ENCODE data around the gene USP12.
"Not testable (repeated sequence)": the region's sequence is repeated elsewhere in the genome, so short reads cannot be mapped to it uniquely, and the experiment has no call there.

USP12 gene

GRCh38 chr13:27171244-27171826 lies at the start of gene USP12:
Gene USP12, minus strand, starts transcription at chr13:27171811. Its CDS starts 172 bp downstream, at chr13:27171639.
- peaks cover 0 to 39% (median 23%) of the 10 kb centered on the region in 4 donors for H3K4me1 ChIP-seq
- peak in 1 of 2 donors; percentile 67 for DNase-seq
- no peaks in the 10 kb centered on the region for H3K36me3 ChIP-seq
- TF ChIP-seq CTCF (IDR thresholded peaks at IDR 0.05) = no peak
- peak within 1 kb of the TSS; percentile 86 to 93 for H3K27ac ChIP-seq
- peak within 1 kb of the TSS; percentile 67 to 72 for H3K4me3 ChIP-seq
- H3K9me3 ChIP-seq = no peaks in the 10 kb centered on the region
- intact Hi-C loops (cut with DNase I; ENCODE audit: low total_unique reads) = loop anchor here (5.0 to 10.0 kb wide), 4 partner anchors 81 to 451 kb away; partner anchors contain the start of genes LNX2, POLR1D, RASL11A and RPL21
- H3K27me3 ChIP-seq = no peaks in the 10 kb centered on the region

- DNase-seq = no peak
- Histone ChIP-seq H3K4me3 (no peak overlapping the region), H3K9me3 (no peaks in the 10 kb centered on the region), H3K27me3 (no peaks in the 10 kb centered on the region), H3K27ac (no peak overlapping the region), H3K4me1 (no peaks in the 10 kb centered on the region), H3K36me3 (no peaks in the 10 kb centered on the region)
- no peak for TF ChIP-seq CTCF (IDR thresholded peaks at IDR 0.05)
- intact Hi-C loops (cut with DNase I; ENCODE audit: low total_unique reads) = no loop called here
Measured at GRCh38 chr13:27219611-27220010, 48.0 kb upstream of the USP12 start.

GRCh38 chr13:27218861-27219260 lies 47.2 kb upstream of the USP12 start:
- H3K27ac ChIP-seq; H3K4me3 ChIP-seq; DNase-seq; H3K4me1 ChIP-seq; H3K36me3 ChIP-seq; H3K9me3 ChIP-seq; H3K27me3 ChIP-seq; intact Hi-C loops (cut with DNase I; ENCODE audit: low total_unique reads): not testable (repeated sequence)

- H3K9me3 ChIP-seq; H3K36me3 ChIP-seq; H3K4me1 ChIP-seq; intact Hi-C loops (cut with DNase I; ENCODE audit: low total_unique reads); H3K27ac ChIP-seq; H3K27me3 ChIP-seq; H3K4me3 ChIP-seq; DNase-seq: not testable (repeated sequence)
Measured at GRCh38 chr13:27217791-27218190, 46.2 kb upstream of the USP12 start.

GRCh38 chr13:27213386-27213785 lies 41.8 kb upstream of the USP12 start:
- not testable (repeated sequence) for DNase-seq, H3K36me3 ChIP-seq

GRCh38 chr13:27211771-27212364 lies 40.3 kb upstream of the USP12 start:
- DNase-seq = no peak
- Histone ChIP-seq H3K27me3 (no peaks in the 10 kb centered on the region), H3K27ac (no peak overlapping the region), H3K4me1 (no peaks in the 10 kb centered on the region), H3K9me3 (peaks cover 0 to 17% (median 0%) of the 10 kb centered on the region in 3 donors), H3K4me3 (no peak overlapping the region), H3K36me3 (no peaks in the 10 kb centered on the region)
- intact Hi-C loops (cut with DNase I; ENCODE audit: low total_unique reads) = no loop called here
- TF ChIP-seq CTCF (IDR thresholded peaks at IDR 0.05) = no peak

More at GRCh38 chr13:27213386-27213785, 41.8 kb upstream of the USP12 start:
- H3K27ac ChIP-seq; intact Hi-C loops (cut with DNase I; ENCODE audit: low total_unique reads); H3K4me1 ChIP-seq; H3K27me3 ChIP-seq; H3K4me3 ChIP-seq: not testable (repeated sequence)
- peaks cover 0 to 13% (median 0%) of the 10 kb centered on the region in 3 donors for H3K9me3 ChIP-seq

- Histone ChIP-seq H3K4me3 (no peak overlapping the region), H3K36me3 (no peaks in the 10 kb centered on the region)
- intact Hi-C loops (cut with DNase I; ENCODE audit: low total_unique reads) = no loop called here
Measured at GRCh38 chr13:27211271-27211670, 39.7 kb upstream of the USP12 start.

More at GRCh38 chr13:27211271-27211670, 39.7 kb upstream of the USP12 start:
- H3K9me3 ChIP-seq = peaks cover 0 to 17% (median 0%) of the 10 kb centered on the region in 3 donors
- H3K4me1 ChIP-seq = no peaks in the 10 kb centered on the region
- H3K27me3 ChIP-seq = no peaks in the 10 kb centered on the region
- no peak for TF ChIP-seq CTCF (IDR thresholded peaks at IDR 0.05)
- no peak overlapping the region for H3K27ac ChIP-seq
- DNase-seq = no peak

Measured in tibial artery (tissue), 4 donors.